SU-DHL-6 (cell line): ENCODE data around the gene TMEM176B.

Experiments used
- H2AFZ ChIP-seq: fragments of 200-600 bp; sonication (generic); 2 replicates; pipeline ENCODE4 v1.6.1; 2014; ENCODE audit warnings: low read depth, mild to moderate bottlenecking, moderate library complexity, mixed read lengths, antibody characterized with exemption, low read length; ENCODE audit not compliant: severe bottlenecking
- H3F3A ChIP-seq: fragments of 200-600 bp; shearing (Covaris generic); 2 replicates; pipeline ENCODE4 v1.6.0; 2016; ENCODE audit warnings: antibody characterized with exemption, mild to moderate bottlenecking; ENCODE audit not compliant: insufficient read depth
- H3K27ac ChIP-seq: fragments of 200-600 bp; sonication (generic); 2 replicates; pipeline ENCODE4 v1.5.1; 2016; ENCODE audit warnings: low read depth, mild to moderate bottlenecking, low read length, moderate library complexity, mixed read lengths
- H3K27me3 ChIP-seq: fragments of 200-600 bp; sonication (generic), shearing (Covaris generic); 2 replicates; pipeline ENCODE4 v1.6.0; 2014; ENCODE audit warnings: mild to moderate bottlenecking, low read length
- H3K36me3 ChIP-seq: fragments of 200-600 bp; sonication (generic); 2 replicates; pipeline ENCODE4 v1.6.1; 2014; ENCODE audit warnings: mild to moderate bottlenecking, low read length, mixed read lengths
- H3K4me2 ChIP-seq: fragments of 300-600, 200-600 bp; shearing (Covaris generic), sonication (generic); 2 replicates; pipeline ENCODE4 v1.6.0; 2014; ENCODE audit warnings: low read length, low read depth, mild to moderate bottlenecking; ENCODE audit not compliant: poor library complexity, severe bottlenecking
- H3K4me3 ChIP-seq: fragments of 200-600 bp; sonication (generic); 2 replicates; pipeline ENCODE4 v1.5.1; 2014; ENCODE audit warnings: antibody characterized with exemption, low read length, mild to moderate bottlenecking, mixed read lengths; ENCODE audit not compliant: insufficient read depth, poor library complexity, severe bottlenecking
- H3K79me2 ChIP-seq: fragments of 200-600 bp; sonication (generic); 2 replicates; pipeline ENCODE4 v1.6.1; 2014; ENCODE audit warnings: mild to moderate bottlenecking, low read length, moderate library complexity; ENCODE audit not compliant: insufficient read depth
- H3K9ac ChIP-seq: fragments of 200-600 bp; sonication (generic); 2 replicates; pipeline ENCODE4 v1.7.0; 2014; ENCODE audit warnings: mild to moderate bottlenecking, low read length
- H3K9me2 ChIP-seq: fragments of 200-600 bp; sonication (generic); replicated peaks from 2 replicates; pipeline ENCODE4 v1.6.1; 2014; ENCODE audit warnings: low read length; ENCODE audit not compliant: insufficient read depth
- H3K9me3 ChIP-seq: fragments of 200-600 bp; sonication (generic); 2 replicates; pipeline ENCODE4 v1.6.1; 2014; ENCODE audit warnings: low read length, mixed read lengths; ENCODE audit not compliant: insufficient read depth
- H4K20me1 ChIP-seq: fragments of 200-600 bp; sonication (generic); 2 replicates; pipeline ENCODE4 v1.6.1; 2014; ENCODE audit warnings: low read depth, mild to moderate bottlenecking, antibody characterized with exemption, low read length, moderate library complexity, mixed read lengths
- CTCF ChIP-seq: fragments of 200-600 bp; sonication (generic); IDR thresholded peaks from one replicate; pipeline ENCODE4 v1.5.1; 2017; ENCODE audit warnings: antibody characterized with exemption, mild to moderate bottlenecking, low read length, moderate library complexity; ENCODE audit not compliant: insufficient read depth, poor library complexity, severe bottlenecking
- EZH2phosphoT487 ChIP-seq: fragments of 200-600 bp; sonication (generic), shearing (Covaris generic); conservative IDR thresholded peaks from 2 replicates; pipeline ENCODE4 v1.6.1; 2018; ENCODE audit warnings: mild to moderate bottlenecking, antibody characterized with exemption, low read length, moderate library complexity, mixed read lengths

TMEM176B gene

DNA sequence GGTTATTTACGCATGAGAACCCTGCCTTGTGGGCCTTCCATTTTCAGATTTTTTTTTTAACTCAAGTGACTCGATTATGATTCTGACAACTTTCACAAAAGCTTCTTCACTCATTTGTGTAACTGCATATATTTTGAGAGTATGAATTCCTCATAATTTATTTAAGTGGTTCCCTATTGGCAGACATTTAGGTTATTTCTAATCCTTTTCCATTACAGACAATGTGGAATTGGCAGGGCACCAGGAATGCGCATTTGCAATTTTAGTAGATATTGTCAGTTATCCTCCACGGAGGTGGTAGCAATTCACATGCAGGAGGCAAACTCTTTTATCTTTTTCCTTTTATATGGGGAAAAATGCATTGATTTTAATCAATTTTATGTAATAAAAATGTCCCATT lies 2.5 kb downstream of the TMEM176B start:
- TF ChIP-seq EZH2phosphoT487 (no peak), CTCF (no peak)
- Histone ChIP-seq H4K20me1 (no peaks in the 10 kb centered on the region), H3K9me3 (no peaks in the 10 kb centered on the region), H3K9ac (no peak overlapping the region), H3K27ac (no peak overlapping the region), H2AFZ (no peak overlapping the region), H3K4me3 (no peak overlapping the region), H3K27me3 (no peaks in the 10 kb centered on the region), H3K4me2 (no peak overlapping the region), H3K9me2 (no peaks in the 10 kb centered on the region), H3F3A (no peaks in the 10 kb centered on the region), H3K36me3 (no peaks in the 10 kb centered on the region), H3K79me2 (no peaks in the 10 kb centered on the region)

GRCh38 chr7:150793569-150794238 lies 6.5 kb downstream of the TMEM176B start:
- no peaks in the 10 kb centered on the region for H3K36me3 ChIP-seq
- TF ChIP-seq EZH2phosphoT487 (no peak), CTCF (no peak)
- no peak overlapping the region for H3K9ac ChIP-seq
- no peak overlapping the region for H3K27ac ChIP-seq
- H3K9me3 ChIP-seq = no peaks in the 10 kb centered on the region
- no peak overlapping the region for H2AFZ ChIP-seq
- H3K4me3 ChIP-seq = no peak overlapping the region
- H3K9me2 ChIP-seq = no peaks in the 10 kb centered on the region
- H3K27me3 ChIP-seq = no peaks in the 10 kb centered on the region
- H4K20me1 ChIP-seq = no peaks in the 10 kb centered on the region
- H3K79me2 ChIP-seq = no peaks in the 10 kb centered on the region
- H3F3A ChIP-seq = no peaks in the 10 kb centered on the region
- no peak overlapping the region for H3K4me2 ChIP-seq

GRCh38 chr7:150791746-150792452 lies 8.3 kb downstream of the TMEM176B start:
- H3K9me2 ChIP-seq = no peaks in the 10 kb centered on the region
- H3K9me3 ChIP-seq = no peaks in the 10 kb centered on the region
- no peaks in the 10 kb centered on the region for H3K36me3 ChIP-seq
- no peak overlapping the region for H3K4me2 ChIP-seq
- no peak overlapping the region for H3K27ac ChIP-seq
- H3K27me3 ChIP-seq = no peaks in the 10 kb centered on the region
- H3F3A ChIP-seq = no peaks in the 10 kb centered on the region
- no peaks in the 10 kb centered on the region for H3K79me2 ChIP-seq
- H2AFZ ChIP-seq = no peak overlapping the region
- no peak for TF ChIP-seq EZH2phosphoT487
- H3K9ac ChIP-seq = no peak overlapping the region
- no peaks in the 10 kb centered on the region for H4K20me1 ChIP-seq
- H3K4me3 ChIP-seq = no peak overlapping the region

GRCh38 chr7:150791304-150791703 lies 8.9 kb downstream of the TMEM176B start:
- Histone ChIP-seq H4K20me1 (no peaks in the 10 kb centered on the region), H3K36me3 (no peaks in the 10 kb centered on the region), H3K27ac (no peak overlapping the region), H3K79me2 (no peaks in the 10 kb centered on the region), H3K4me3 (no peak overlapping the region), H3K9ac (no peak overlapping the region), H3K9me3 (no peaks in the 10 kb centered on the region), H3K9me2 (no peaks in the 10 kb centered on the region), H3K4me2 (no peak overlapping the region), H3F3A (no peaks in the 10 kb centered on the region), H3K27me3 (no peaks in the 10 kb centered on the region), H2AFZ (no peak overlapping the region)
- no peak for TF ChIP-seq EZH2phosphoT487
- no peak for TF ChIP-seq CTCF
